Duodenal mucosa (tissue), 2 donors: Measurements from ENCODE around the gene PGM2L1.
"Not testable (repeated sequence)": the region's sequence is repeated elsewhere in the genome, so short reads cannot be mapped to it uniquely, and the experiment has no call there.

Source experiments
- H3K27ac ChIP-seq: one replicate; pipeline ENCODE4 v1.7.0; 2013; ENCODE audit warnings: low read depth, low read length
- H3K27me3 ChIP-seq, 2 donors: one replicate each; pipeline ENCODE4 v1.7.0; 2013; ENCODE audit warnings: low read length in 2 of 2, control low read depth in 1 of 2; ENCODE audit not compliant: insufficient read depth in 2 of 2, control insufficient read depth in 1 of 2
- H3K36me3 ChIP-seq, 2 donors: one replicate each; pipeline ENCODE4 v1.7.0; 2013; ENCODE audit warnings: low read length in 2 of 2, control low read depth in 1 of 2; ENCODE audit not compliant: insufficient read depth in 2 of 2, control insufficient read depth in 1 of 2
- H3K4me1 ChIP-seq, 2 donors: one replicate each; pipeline ENCODE4 v1.7.0; 2013; ENCODE audit warnings: low read length in 2 of 2, control low read depth in 1 of 2; ENCODE audit not compliant: insufficient read depth in 2 of 2, control insufficient read depth in 1 of 2
- H3K4me3 ChIP-seq, 2 donors: one replicate each; pipeline ENCODE4 v1.7.0; 2013; ENCODE audit warnings: low read length in 2 of 2, low read depth in 1 of 2
- H3K9ac ChIP-seq, 2 donors: one replicate each; pipeline ENCODE4 v1.7.0; 2013; ENCODE audit warnings: low read length in 2 of 2, low read depth in 1 of 2
- H3K9me3 ChIP-seq, 2 donors: one replicate each; pipeline ENCODE4 v1.7.0; 2013; ENCODE audit warnings: low read length in 2 of 2, control low read depth in 1 of 2; ENCODE audit not compliant: control insufficient read depth in 1 of 2

PGM2L1 gene

DNA sequence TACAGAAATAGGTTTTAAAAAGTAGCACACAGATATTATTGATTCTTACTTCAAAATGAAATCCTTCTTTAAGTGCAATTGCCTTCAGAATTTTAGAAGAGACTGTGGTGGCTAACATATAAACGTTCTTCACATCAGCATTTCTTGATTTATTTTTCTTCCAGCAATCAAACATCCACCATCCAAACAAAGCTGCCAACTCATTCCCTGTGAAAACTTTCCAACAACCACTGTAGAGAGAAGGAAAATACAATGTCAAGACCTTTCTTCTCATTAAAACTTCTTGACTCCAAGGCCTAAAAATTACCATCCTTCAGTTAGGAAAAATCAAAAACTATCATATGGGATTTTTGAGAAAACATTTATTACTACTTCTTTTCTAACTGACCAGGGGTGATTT, 52.8 kb downstream of the PGM2L1 start:
- no peaks in the 10 kb centered on the region for H3K27me3 ChIP-seq
- no peak overlapping the region for H3K4me3 ChIP-seq
- H3K9me3 ChIP-seq: no peaks in the 10 kb centered on the region
- peaks cover 1 to 2% of the 10 kb centered on the region in 2 donors for H3K36me3 ChIP-seq
- H3K4me1 ChIP-seq: no peaks in the 10 kb centered on the region
- no peak overlapping the region for H3K27ac ChIP-seq
- no peak overlapping the region for H3K9ac ChIP-seq

DNA sequence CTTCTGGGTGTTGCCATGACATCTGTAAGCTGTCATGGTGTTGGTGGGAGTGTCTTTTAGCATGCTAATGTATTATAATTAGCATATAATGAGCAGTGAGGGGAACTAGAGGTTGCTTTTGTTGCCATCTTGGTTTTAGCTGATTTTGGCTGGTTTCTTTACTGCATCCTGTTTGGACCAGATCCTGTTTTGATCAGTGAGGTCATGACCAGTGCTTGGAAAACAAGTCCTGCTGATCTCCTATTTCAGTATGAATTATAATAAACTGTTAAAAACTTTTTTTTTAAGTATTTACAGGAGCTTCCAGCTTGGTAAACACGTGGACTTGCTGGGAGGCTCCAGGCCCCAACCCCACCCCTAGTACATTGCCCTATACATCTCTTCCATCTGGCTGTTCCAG, 56.3 kb downstream of the PGM2L1 start:
- H3K4me3 ChIP-seq: no peak overlapping the region
- H3K27me3 ChIP-seq: no peaks in the 10 kb centered on the region
- H3K9me3 ChIP-seq: no peaks in the 10 kb centered on the region
- no peak overlapping the region for H3K9ac ChIP-seq
- H3K4me1 ChIP-seq: peaks cover 8 to 16% of the 10 kb centered on the region in 2 donors
- peaks cover 4 to 18% of the 10 kb centered on the region in 2 donors for H3K36me3 ChIP-seq
- H3K27ac ChIP-seq: no peak overlapping the region

DNA sequence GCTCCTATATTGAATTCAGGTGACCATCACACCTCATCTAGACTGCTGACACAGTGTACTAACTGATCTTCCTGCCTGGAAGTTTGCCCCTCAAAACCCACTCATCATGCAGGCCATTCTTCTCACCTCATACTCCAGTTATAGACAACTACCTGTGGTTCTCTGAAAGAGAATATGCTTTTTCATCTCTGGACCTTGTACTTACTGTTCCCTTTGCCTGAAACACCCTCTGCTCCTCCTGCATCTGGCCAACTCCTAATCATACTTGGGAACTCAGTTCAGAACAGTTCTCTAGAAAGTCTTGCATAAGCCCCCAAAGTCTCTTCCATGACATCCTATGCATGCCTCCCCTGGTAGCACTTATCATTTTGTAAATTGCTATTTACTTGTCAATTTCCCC, 58.6 kb downstream of the PGM2L1 start:
- Histone ChIP-seq H3K4me1 (peaks cover 8 to 16% of the 10 kb centered on the region in 2 donors), H3K9ac (no peak overlapping the region), H3K4me3 (no peak overlapping the region), H3K27ac (no peak overlapping the region), H3K27me3 (no peaks in the 10 kb centered on the region), H3K36me3 (peaks cover 5 to 18% of the 10 kb centered on the region in 2 donors), H3K9me3 (no peaks in the 10 kb centered on the region)

DNA sequence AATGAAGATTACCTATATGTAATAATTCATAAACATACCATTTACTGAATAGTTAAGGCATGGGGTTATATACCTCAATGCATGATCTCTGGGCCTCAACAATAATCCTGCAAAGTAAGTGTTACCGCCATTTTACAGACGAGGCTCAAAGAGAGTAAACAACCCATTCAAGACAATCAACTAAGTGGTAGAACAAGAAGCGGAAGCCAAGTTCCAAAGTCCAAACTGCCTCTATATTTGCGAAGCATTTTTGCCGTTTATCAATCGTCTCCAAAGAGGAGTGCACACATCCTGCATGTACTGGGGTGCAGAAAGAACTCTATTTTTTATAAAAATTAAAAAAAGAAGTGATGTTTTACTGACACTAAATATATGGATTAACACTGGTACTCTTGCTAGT, 59.3 kb downstream of the PGM2L1 start:
- no peak overlapping the region for H3K4me3 ChIP-seq
- no peaks in the 10 kb centered on the region for H3K9me3 ChIP-seq
- H3K9ac ChIP-seq: no peak overlapping the region
- no peaks in the 10 kb centered on the region for H3K27me3 ChIP-seq
- peaks cover 8 to 16% of the 10 kb centered on the region in 2 donors for H3K4me1 ChIP-seq
- H3K27ac ChIP-seq: no peak overlapping the region
- H3K36me3 ChIP-seq: peaks cover 5 to 18% of the 10 kb centered on the region in 2 donors

DNA sequence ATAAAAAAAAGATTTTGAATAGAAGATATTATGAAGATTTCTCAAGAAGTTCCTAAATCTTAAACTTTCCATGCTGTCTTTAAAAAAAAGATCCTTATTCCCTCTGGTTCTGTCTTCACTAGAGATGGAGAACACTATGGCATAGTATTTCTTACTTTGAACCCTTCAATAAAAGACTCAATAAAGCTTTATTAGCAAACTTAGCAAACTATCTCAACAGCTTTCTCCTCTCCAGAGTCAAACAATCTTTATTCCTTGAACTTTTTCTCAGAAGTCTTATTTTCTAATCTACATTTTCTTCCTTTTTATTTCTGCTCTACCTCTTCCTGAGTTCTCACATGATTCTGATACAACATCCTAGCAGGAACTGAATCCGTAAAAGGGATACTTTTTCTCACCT, 65.0 kb downstream of the PGM2L1 start:
- H3K36me3 ChIP-seq: peaks cover 2 to 8% of the 10 kb centered on the region in 2 donors
- H3K27me3 ChIP-seq: no peaks in the 10 kb centered on the region
- H3K27ac ChIP-seq: no peak overlapping the region
- no peak overlapping the region for H3K9ac ChIP-seq
- H3K9me3 ChIP-seq: no peaks in the 10 kb centered on the region
- H3K4me1 ChIP-seq: peaks cover 0 to 10% of the 10 kb centered on the region in 2 donors
- no peak overlapping the region for H3K4me3 ChIP-seq

DNA sequence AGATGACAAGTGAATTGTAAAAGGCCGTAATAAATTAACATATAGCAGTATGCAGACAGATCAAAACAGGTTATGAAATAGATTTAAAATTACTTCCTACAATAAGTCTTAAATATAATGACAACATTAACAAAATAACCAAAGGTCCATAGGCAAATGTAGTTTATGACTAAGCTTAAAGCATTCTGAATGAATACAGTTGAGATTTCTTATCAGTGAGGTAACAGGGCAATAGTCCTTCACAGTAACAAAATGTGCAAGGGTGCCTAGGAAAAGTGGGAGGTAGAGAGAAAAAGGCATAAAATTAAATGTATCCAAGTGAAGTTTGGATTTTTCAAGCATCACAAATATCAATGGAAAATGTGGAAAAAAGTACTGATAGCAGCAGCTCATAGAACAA, 65.9 kb downstream of the PGM2L1 start:
- peaks cover 2 to 3% of the 10 kb centered on the region in 2 donors for H3K36me3 ChIP-seq
- no peak overlapping the region for H3K27ac ChIP-seq
- H3K4me3 ChIP-seq: no peak overlapping the region
- H3K4me1 ChIP-seq: peaks cover 0 to 10% of the 10 kb centered on the region in 2 donors
- H3K9me3 ChIP-seq: no peaks in the 10 kb centered on the region
- H3K27me3 ChIP-seq: no peaks in the 10 kb centered on the region
- no peak overlapping the region for H3K9ac ChIP-seq

DNA sequence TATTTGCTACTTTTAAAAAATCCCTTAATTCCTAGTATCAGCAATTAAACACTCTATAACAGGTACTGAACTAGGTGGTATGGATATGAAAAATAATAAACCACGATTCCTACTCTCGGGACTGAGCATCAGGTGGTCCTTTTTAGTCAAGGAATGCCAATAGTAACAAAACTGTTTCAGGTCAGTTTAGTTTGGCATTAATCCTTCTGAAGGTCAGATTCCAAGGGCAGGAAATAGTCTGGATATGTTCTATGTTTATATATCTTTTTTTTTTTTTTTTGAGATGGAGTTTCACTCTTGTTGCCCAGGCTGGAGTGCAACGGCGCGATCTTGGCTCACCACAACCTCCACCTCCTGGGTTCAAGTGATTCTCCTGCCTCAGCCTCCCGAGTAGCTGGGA, 67.2 kb downstream of the PGM2L1 start:
- H3K36me3 ChIP-seq, H3K27me3 ChIP-seq, H3K4me3 ChIP-seq, H3K27ac ChIP-seq, H3K9me3 ChIP-seq, H3K9ac ChIP-seq: not testable (repeated sequence)
- H3K4me1 ChIP-seq: peaks cover 3 to 15% of the 10 kb centered on the region in 2 donors

DNA sequence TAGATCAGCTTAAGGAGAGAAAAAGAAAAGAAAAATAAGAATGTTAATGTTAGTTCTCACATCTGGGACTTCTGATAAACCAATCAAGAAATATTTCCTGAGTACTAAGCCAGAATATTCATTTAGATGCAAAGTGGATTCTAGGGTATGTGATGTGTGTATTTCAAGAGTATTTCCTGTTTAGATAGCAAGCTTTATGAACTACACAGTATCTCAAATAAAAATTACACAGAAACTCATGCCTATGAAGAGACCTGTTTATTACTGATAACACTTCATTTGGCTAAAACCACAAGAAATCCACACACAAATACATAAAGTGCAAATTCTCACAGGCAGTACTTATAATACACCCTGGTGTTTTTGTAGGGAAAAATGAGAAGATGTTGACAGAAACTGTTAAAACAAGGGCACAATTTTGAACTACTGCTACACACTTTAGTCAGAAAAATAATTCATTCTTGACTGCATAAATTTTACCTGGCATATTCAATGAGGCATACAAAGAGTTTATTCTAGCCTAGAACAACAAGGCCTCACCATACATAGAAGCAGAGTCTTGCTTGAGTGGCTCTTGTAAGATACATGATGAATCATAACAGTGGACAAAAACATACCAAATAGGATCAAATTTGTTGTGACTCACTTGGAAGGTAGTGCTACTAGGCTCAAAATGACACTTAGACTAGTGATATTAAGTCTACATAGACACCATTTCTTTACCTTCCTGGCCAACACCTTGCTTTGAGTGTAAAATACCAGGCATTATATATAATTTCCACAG, 68.0 kb downstream of the PGM2L1 start:
- Histone ChIP-seq H3K9ac (no peak overlapping the region), H3K4me3 (no peak overlapping the region), H3K36me3 (no peaks in the 10 kb centered on the region), H3K4me1 (peaks cover 3 to 15% of the 10 kb centered on the region in 2 donors), H3K9me3 (no peaks in the 10 kb centered on the region), H3K27me3 (no peaks in the 10 kb centered on the region), H3K27ac (no peak overlapping the region)

DNA sequence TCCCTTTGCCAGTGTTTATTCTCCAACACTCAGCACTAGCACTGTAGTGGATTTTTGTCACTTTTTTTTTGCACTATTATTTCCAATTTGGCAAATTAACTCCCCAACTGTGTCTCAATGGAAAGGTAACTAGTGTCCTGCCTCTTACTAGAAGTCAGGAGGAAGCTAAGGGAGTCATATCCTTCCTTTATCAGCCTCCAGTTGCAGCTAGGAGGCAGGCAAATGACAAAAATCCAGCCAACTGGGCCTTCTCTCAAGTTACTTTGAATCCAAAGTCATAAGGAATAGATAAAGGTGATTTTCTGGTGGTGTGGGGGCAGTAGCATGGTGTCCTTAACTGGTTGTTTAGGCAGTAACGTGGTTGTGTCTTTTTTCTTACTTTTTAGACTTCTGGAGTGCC, 71.2 kb downstream of the PGM2L1 start:
- H3K4me3 ChIP-seq: no peak overlapping the region
- no peaks in the 10 kb centered on the region for H3K9me3 ChIP-seq
- H3K36me3 ChIP-seq: no peaks in the 10 kb centered on the region
- H3K4me1 ChIP-seq: peaks cover 3 to 9% of the 10 kb centered on the region in 2 donors
- no peak overlapping the region for H3K27ac ChIP-seq
- H3K9ac ChIP-seq: no peak overlapping the region
- H3K27me3 ChIP-seq: no peaks in the 10 kb centered on the region

DNA sequence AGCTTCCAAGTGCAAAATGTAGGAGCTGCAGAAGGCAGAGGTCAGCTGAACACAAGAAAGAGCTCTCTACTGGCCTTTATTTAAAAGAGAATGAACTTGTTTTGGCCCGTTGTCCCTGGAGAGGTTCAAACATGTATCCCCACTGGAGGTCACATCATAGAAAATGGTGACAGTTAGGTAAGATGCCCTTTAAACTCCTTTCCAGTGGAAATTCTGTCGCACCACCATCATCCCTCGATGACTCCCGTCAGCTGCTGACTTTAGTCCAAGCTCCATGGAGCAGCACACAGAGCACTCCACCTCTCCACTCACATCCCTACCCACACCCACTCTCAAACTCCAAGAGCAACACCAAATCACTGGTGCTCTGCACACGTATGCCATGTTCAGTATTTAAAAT, 71.6 kb downstream of the PGM2L1 start:
- Histone ChIP-seq H3K9me3 (no peaks in the 10 kb centered on the region), H3K4me3 (no peak overlapping the region), H3K27me3 (no peaks in the 10 kb centered on the region), H3K9ac (no peak overlapping the region), H3K36me3 (no peaks in the 10 kb centered on the region), H3K4me1 (peaks cover 3 to 5% of the 10 kb centered on the region in 2 donors), H3K27ac (no peak overlapping the region)
